Activated CD8-positive, alpha-beta memory T cell treated with anti-CD3 and anti-CD28 coated beads, Interleukin-2, amount 50 U/mL, for 24 hours (primary cell): ENCODE data around the gene DIP2C.

ENCODE experiments used
- DNase-seq: peaks from one replicate; pipeline ENCODE4 v3.0.0-alpha.2; 2020; ENCODE audit errors: extremely low read depth

DIP2C gene

GRCh38 chr10:677750-678661 is 11.5 kb downstream of the DIP2C start:
- DNase-seq = no peak

- DNase-seq = no peak
Measured at GRCh38 chr10:677038-677437, 12.4 kb downstream of the DIP2C start.

- no peak for DNase-seq
Measured at GRCh38 chr10:676178-676577, 13.3 kb downstream of the DIP2C start.

GRCh38 chr10:675532-675931 is 13.9 kb downstream of the DIP2C start:
- no peak for DNase-seq

DNA sequence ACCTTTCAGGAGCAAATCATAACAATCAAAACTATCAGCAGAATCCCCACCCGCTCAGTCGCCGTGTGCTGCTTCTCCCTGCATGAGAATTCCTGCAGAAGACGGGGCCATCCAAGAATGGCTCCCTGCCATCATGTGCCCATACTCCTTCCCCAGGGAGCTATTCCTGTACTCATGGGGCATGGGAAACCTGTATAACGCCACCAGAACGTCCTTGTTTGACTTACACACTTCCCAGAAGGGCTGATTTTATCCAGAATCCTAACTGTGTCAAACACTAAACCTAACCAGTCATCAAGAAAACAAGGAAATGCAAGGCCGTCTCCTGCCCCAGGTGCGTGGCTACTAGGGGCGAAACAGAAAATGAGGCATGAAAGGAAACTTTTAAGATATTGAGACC is 16.0 kb downstream of the DIP2C start:
- DNase-seq = no peak

DNA sequence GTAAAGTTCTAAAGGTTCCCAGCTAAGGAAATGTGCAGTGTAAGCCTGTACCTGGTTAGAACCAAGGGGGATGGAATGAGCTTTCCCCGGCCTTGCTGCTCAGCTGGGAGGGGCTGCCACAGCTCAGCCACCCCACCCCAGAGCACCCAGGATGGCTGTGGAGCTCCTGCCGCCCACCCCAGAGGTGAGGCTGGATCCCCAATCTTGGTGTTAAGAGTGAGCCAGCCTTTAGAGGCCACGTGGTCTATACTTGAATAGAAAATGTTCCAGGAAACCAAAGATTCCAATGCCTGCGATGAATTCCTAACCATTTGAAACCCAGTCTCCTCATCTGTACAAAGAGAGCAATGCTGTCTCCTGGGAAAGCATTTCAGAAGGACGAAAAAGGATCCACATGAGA is 16.5 kb downstream of the DIP2C start:
- no peak for DNase-seq

DNA sequence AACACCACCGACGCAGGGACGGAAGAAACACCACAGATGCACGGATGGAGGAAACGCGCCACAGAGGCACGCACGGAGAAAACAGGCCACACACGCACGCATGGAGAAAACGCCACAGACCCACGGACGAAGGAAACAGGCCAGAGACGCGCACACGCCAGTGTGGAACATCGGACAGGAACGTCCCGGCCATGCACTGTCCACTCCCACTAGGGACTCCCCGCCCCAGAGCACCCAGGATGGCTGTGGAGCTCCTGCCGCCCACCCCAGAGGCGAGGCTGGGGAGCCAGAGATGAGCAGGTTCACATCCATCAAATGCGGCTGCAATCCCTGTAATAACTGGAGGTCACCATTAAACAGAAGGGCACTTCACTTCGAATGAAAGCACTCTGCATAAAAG is 17.3 kb downstream of the DIP2C start:
- no peak for DNase-seq

GRCh38 chr10:670990-671389 is 18.5 kb downstream of the DIP2C start:
- DNase-seq = no peak

DNA sequence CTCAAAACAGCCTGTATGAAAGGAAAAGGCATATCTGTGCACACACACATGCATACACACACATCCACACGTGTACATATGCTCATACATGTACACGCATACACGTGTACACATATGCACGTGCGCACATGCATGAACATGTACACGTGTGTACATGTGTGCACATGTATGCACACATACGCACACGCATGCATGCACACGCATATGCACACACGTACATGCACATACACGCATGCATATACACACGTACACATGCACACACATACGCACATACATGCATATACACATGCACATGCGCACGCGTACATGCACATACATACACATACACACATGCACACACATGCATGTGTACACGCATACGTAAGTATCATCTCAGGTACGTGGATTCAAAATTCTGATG is 19.4 kb downstream of the DIP2C start:
- DNase-seq = no peak

- DNase-seq = no peak
Measured at GRCh38 chr10:668786-669485, 20.5 kb downstream of the DIP2C start.

DNA sequence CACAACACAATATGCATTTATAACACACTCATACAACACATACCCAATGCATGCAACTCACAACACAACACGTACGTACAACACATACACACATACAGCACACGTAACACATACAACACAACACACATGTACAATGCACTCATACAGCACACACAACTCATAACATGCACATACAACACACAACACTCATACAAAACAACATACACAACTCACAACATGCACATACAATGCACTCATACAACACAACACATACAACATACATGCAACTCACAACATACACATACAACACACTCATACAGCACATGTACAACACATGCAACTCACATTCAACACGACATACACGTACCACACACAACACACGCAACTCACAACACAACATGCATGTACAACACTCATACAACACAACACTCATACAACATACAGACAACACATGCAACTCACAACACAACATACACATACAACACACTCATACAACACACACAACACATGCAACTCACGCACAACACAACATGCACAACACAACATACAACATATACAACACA is 21.8 kb downstream of the DIP2C start:
- DNase-seq = no peak

GRCh38 chr10:667096-667495 is 22.4 kb downstream of the DIP2C start:
- DNase-seq = no peak

- no peak for DNase-seq
Measured at GRCh38 chr10:666237-667012, 23.0 kb downstream of the DIP2C start.

GRCh38 chr10:665579-666091 is 23.8 kb downstream of the DIP2C start:
- DNase-seq = no peak

DNA sequence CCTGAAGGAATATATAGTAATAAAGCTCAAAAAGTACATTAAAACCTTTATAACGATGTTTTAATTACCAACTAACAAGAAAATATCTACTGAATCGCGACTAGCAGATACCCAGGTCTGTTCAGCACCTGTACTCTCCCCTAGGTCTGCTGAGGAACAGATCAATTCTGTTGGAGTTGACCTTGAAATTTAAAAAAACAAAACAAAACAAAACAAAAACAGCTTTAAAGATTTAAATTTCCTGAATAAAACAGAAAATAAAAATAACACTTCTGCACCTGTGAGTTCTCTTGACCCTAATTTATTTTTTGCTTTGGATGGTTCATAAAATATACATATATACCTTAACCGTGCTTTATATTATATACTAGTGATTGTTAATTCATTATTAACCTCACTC is 24.6 kb downstream of the DIP2C start:
- no peak for DNase-seq

GRCh38 chr10:664301-664700 is 25.2 kb downstream of the DIP2C start:
- DNase-seq = no peak

- DNase-seq = no peak
Measured at GRCh38 chr10:663831-664251, 25.6 kb downstream of the DIP2C start.

DNA sequence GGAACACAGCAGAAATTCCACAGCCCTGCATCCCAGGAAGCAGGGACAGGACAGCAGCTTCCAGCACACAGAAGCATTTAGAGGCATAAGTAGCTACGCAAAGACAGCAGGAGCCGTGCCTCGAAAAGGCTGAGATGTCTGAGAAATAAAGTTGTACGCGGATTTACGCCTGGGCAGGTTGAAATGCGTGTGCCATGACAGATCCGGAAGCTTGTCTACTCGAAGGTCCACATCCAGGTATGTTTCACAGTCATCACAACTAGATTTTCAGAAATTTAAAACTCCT is 26.1 kb downstream of the DIP2C start:
- DNase-seq = no peak

DNA sequence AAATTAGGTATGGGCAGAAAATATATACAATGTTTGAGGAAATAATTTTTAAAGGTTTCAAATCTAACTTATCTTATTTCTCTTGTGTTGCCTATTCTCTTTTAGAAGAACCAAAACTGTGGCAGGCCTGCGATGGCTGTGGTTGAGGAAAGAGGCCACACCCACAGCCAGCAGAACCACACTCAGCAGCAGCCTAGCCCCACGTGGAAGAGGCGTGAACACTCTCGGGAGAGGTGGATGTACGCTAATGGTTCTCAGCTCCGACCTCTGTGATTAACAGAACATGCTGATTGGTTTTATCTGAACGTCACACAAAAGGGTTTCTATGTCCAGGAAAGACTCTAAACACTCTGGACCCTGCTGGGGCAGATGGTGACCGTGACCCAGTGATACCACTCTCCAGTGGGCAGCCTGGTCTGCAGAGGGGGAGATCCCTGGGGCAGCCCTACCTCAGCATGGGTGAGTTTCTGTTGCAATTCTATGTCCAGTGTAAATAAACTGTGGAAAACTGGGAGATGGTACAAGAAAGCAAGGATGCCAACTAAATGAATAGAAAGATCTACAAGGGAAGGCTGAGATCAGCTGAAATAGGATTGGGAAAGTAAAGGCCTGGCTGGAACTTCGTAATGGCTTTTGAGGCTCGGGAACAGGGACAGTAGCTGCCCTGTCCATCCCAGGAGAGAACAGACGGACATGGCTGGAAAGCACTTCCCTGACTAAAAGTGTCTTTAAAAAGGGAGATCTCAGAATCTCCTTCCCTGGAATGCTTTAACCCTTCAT is 26.6 kb downstream of the DIP2C start:
- DNase-seq = no peak

DNA sequence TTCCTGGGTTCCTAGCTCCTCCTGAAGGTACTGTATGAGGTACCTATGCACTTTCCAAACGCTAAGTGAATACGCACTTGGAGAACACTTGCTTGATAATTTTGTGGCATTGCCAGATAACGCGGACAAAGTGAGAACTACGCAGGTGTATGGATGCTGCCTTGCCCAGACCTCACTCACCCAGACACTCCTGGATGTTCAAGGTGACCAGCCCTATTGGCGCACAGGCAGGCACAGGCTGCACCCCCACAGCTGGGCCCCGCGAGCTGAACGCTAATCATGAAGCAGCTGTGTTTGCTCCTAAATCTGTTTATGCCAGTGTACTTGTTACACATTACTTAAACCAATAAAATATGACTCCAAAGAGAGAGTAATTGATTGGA is 27.3 kb downstream of the DIP2C start:
- DNase-seq = no peak

GRCh38 chr10:661597-662222 is 27.8 kb downstream of the DIP2C start:
- no peak for DNase-seq
